PFSK-1 (cell line): ENCODE data around the gene CWC15.

Experiments used
- FOXP2 ChIP-seq: optimal IDR thresholded peaks from 2 replicates; pipeline ENCODE3; 2011; ENCODE audit warnings: borderline replicate concordance, control low read depth, inconsistent platforms; ENCODE audit not compliant: insufficient read depth; ENCODE audit errors: extremely low read length, extremely low read depth
- REST ChIP-seq, 2 experiments: IDR thresholded peaks; 2 replicates each; pipeline versions ENCODE4 v1.6.1 to v1.8.0; 2011 to 2012; ENCODE audit warnings: low read depth in 2 of 2, low read length in 2 of 2, control low read depth in 1 of 2, inconsistent platforms in 1 of 2, mild to moderate bottlenecking in 1 of 2, moderate library complexity in 1 of 2; ENCODE audit not compliant: insufficient read depth in 1 of 2
- TAF1 ChIP-seq: IDR thresholded peaks from 2 replicates; pipeline ENCODE4 v1.6.1; 2012; ENCODE audit warnings: low read length, control low read depth, borderline replicate concordance; ENCODE audit not compliant: insufficient read depth

GRCh38 chr11:94975599-94975998 is 2.2 kb upstream of the CWC15 start:
- TF ChIP-seq TAF1 (no peak), REST (IDR thresholded peaks at IDR 0.05; ENCODE audit: insufficient read depth in 1 of 2, low read depth in 2 of 2, low read length in 2 of 2) (no peak), FOXP2 (no peak)
